AG04450 (cell line): ENCODE measurements around the gene MX2. TPM values are rescaled to one million over a fixed set of nuclear protein-coding genes. Genes with fewer than 3 reads are reported as not detected.
"Not testable (repeated sequence)": the region's sequence is repeated elsewhere in the genome, so short reads cannot be mapped to it uniquely, and the experiment has no call there.

Experiments used
- CTCF ChIA-PET: fragments of 300-600, 350-600 bp; formaldehyde crosslinking; extraction: SDS; loops from one replicate; lab custom pipeline; 2022; ENCODE audit warnings: antibody characterized with exemption, inconsistent platforms; lab: Charles Lee
- POLR2A ChIA-PET: fragments of 350-600 bp; formaldehyde crosslinking; extraction: SDS; loops from one replicate; lab custom pipeline; 2021; ENCODE audit warnings: antibody characterized with exemption, inconsistent platforms; lab: Yijun Ruan, JAX
- DNase-seq: peaks from one replicate; pipeline ENCODE4 v3.0.0-alpha.2; 2011; ENCODE audit warnings: low read depth, low spot score
- H3K27ac ChIP-seq: one replicate; pipeline ENCODE4 v1.5.1; 2012; ENCODE audit warnings: low read depth, low read length, control low read depth
- H3K27me3 ChIP-seq: one replicate; pipeline ENCODE4 v1.6.0; 2012; ENCODE audit warnings: low read length; ENCODE audit not compliant: control insufficient read depth, insufficient read depth
- H3K4me3 ChIP-seq: 2 replicates; pipeline ENCODE4 v1.5.1; 2011; ENCODE audit warnings: mild to moderate bottlenecking, low read depth, low read length, control low read depth
- H3K9me3 ChIP-seq: 2 replicates; pipeline ENCODE4 v1.5.1; 2012; ENCODE audit warnings: low read length; ENCODE audit not compliant: control insufficient read depth, insufficient read depth
- CTCF ChIP-seq: IDR thresholded peaks from 2 replicates; pipeline ENCODE4 v1.5.1; 2011; ENCODE audit warnings: low read depth, low read length, control low read depth, inconsistent platforms
- polyA plus RNA-seq: library from polyadenylated mRNA; depleted of rRNA; stranded (reverse); fragments of >200 nt; gene quantifications from 2 replicates; pipeline ENCODE4 v1.2.3, GENCODE V29; 2011

Gene MX2
- polyA plus RNA-seq, 1 experiment: 0.82 TPM

GRCh38 chr21:41407541-41408460 lies 46.0 kb downstream of the MX2 start:
- no peaks in the 10 kb centered on the region; the same call in 1 of the 2 replicates for H3K9me3 ChIP-seq
- CTCF ChIA-PET: no interaction called here
- H3K4me3 ChIP-seq: no peak overlapping the region
- DNase-seq: no peak
- TF ChIP-seq CTCF: no peak
- no peak overlapping the region for H3K27ac ChIP-seq
- H3K27me3 ChIP-seq: peaks cover 2% of the 10 kb centered on the region
- POLR2A ChIA-PET: no interaction called here

GRCh38 chr21:41410361-41410760 lies 48.5 kb downstream of the MX2 start:
- ChIA-PET CTCF (no interaction called here), POLR2A (interaction anchor here (0.7 kb wide), 1 partner anchor 9 kb away, joined by 4 read pairs; no protein-coding TSS in a partner anchor)
- no peak for TF ChIP-seq CTCF

GRCh38 chr21:41410767-41411448 lies 49.1 kb downstream of the MX2 start:
- H3K27ac ChIP-seq: no peak overlapping the region
- CTCF ChIA-PET: no interaction called here
- no peaks in the 10 kb centered on the region for H3K9me3 ChIP-seq
- no peak overlapping the region for H3K4me3 ChIP-seq
- no peak for DNase-seq
- no peak for TF ChIP-seq CTCF
- H3K27me3 ChIP-seq: peaks cover 2% of the 10 kb centered on the region
- POLR2A ChIA-PET: interaction anchor here (0.7 kb wide), 1 partner anchor 9 kb away, joined by 4 read pairs; no protein-coding TSS in a partner anchor

More at GRCh38 chr21:41410361-41410760, 48.5 kb downstream of the MX2 start:
- H3K4me3 ChIP-seq: no peak overlapping the region
- no peaks in the 10 kb centered on the region for H3K27me3 ChIP-seq
- H3K27ac ChIP-seq: no peak overlapping the region
- no peak for DNase-seq
- no peaks in the 10 kb centered on the region for H3K9me3 ChIP-seq

- CTCF ChIA-PET: no interaction called here
Measured at GRCh38 chr21:41411449-41412089, 49.7 kb downstream of the MX2 start.

GRCh38 chr21:41417505-41417904 lies 55.7 kb downstream of the MX2 start:
- H3K9me3 ChIP-seq, POLR2A ChIA-PET, H3K27me3 ChIP-seq, CTCF ChIA-PET, H3K4me3 ChIP-seq, H3K27ac ChIP-seq, DNase-seq: not testable (repeated sequence)

More at GRCh38 chr21:41411449-41412089, 49.7 kb downstream of the MX2 start:
- no peak for TF ChIP-seq CTCF
- Histone ChIP-seq H3K9me3 (no peaks in the 10 kb centered on the region), H3K27ac (no peak overlapping the region), H3K4me3 (no peak overlapping the region), H3K27me3 (peaks cover 2% of the 10 kb centered on the region)
- POLR2A ChIA-PET: no interaction called here
- DNase-seq: no peak
